GM19328 (cell line): Measurements from ENCODE around the gene TICAM1.
A peak's percentile ranks its signal among the peaks of the same experiment; 100 is the strongest.
"Not testable (repeated sequence)": the region's sequence is repeated elsewhere in the genome, so short reads cannot be mapped to it uniquely, and the experiment has no call there.

ENCODE experiments used
- ATAC-seq: cut with Tn5 transposase; IDR thresholded peaks from one replicate; pipeline ENCODE4 v1.9.1; 2021; ENCODE audit warnings: mild to moderate bottlenecking, moderate library complexity; ENCODE audit not compliant: unreplicated experiment

Gene TICAM1

DNA sequence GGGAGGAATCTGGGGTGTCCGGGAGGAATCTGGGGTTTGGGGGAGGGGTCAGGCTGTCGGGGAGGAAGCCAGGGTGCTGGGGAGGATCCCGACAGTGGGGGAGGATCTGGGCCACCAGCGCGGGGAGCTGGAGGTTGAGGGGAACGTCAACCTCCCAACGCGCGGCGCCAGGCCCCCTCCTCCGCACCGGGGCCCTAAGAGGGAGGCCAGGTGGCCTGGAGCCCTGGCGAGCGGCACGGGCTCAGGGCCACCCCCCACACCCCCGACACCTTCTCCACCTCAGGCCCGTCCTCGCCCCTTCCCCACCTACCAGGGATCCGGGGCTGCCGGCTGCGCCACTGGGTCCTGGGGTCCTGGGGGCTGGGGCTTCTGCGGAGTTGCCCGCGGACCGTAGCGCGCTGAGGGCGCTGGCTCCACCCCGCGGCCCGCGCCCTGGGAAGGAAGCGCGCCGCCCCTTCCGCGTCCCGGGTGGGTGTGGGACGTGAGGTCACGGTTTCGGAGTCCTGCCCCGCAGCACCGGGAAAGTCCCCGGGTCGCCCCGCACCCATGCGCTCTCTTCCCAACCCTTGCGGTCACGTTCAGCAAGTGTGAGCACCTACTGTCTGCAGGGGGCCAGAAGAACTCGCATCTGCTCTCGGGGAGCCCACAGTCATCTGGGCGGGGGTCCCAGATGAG lies at the start of gene TICAM1:
Gene TICAM1 (minus strand): TSS at position 409 of the 675 bp plus-strand sequence. CDS start 13,335 bp downstream, outside the sequence.
- peak; percentile 66 for ATAC-seq

DNA sequence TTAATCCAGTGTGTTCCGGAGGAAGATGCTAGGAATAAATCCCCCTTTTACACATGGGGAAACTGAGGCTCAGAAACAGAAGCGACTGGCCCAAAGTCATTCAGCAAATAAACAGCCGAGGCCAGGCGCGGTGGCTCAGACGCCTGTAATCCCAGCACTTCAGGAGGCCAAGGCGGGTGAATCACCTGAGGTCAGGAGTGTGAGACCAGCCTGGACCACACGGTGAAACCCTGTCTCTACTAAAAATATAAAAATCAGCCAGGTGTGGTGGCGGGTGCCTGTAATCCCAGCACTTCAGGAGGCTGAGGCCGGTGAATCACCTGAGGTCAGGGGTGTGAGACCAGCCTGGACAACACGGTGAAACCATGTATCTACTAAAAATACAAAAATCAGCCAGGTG lies 47.5 kb upstream of the TICAM1 start:
- no peak for ATAC-seq

DNA sequence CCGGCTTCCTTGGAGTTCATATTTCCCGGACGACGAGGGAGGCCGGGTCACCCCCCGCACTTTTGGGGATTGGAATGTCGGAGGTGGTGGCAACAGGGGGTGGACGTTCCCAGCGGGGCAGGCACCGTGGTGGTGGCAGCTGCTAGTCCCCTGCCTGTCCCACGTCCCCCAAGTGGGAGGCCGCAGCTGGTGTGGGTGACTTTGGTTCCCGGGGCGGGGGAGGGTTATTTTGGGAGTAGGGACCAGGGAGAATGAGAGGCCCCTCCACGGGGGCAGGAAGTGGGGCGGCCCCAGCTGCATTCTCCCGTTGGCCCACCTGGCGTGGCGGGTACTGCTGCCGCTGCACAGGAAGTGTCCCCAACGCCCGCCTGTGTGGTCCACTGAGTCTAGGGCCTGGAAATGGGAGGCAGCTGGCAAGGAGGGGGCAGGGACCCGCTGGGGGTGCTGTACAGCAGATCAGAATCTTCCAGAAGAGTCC lies 47.0 kb upstream of the TICAM1 start:
- no peak for ATAC-seq

DNA sequence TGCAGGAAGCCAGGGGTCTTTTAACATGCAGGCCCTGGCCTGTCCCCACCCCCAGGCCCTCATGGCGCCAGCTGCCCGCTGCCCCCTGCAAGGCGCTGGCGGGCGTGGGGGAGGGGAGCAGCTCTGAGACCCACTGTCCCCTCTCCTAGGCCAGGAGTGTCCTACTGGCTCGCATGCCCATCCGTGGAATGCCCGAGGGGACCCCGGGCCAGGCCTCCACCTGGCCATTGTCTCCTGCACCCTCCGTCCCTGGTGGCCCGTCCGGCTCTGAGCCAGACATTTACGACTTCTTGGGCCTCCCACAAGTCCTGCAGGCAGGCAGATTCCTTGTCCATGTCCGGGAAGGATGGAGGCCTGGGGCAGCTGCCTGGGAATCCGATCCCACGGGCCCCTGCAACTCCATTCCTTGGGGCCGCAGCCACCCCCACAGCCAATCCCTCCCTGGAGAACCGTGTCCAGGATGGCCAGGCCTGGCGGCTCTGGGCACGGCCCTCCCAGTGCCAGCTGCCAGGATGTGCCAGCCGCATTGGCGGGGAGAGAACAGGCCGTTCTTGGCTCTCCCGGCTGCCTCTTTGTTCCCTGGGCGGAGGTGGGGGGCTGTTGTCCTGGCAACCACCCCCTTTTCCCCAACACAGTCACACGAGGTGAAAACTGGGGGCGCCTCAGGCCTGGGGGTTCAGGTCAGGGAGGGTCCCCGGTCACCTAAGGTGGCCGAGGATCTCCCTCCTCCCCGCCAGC lies 46.4 kb upstream of the TICAM1 start:
- no peak for ATAC-seq

DNA sequence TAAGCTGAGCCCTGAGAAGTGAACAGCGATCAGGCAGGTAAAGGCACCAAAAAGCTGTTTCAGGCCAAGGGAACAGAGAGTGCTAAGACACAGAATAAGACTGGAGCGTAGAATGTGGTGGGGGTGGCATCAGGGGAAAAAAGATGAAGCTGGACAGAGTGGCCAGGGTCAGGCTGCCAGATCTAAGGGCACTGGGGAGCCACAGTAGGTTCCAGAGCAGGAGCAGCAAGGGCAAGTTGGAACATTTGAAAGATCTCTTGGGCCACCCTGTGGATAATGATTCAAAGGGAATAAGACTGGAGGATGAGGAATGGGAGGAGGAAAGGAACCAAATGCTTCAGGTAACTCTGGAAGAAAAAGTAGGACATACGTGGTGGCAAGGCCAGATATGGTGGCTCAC lies 42.4 kb upstream of the TICAM1 start:
- no peak for ATAC-seq

DNA sequence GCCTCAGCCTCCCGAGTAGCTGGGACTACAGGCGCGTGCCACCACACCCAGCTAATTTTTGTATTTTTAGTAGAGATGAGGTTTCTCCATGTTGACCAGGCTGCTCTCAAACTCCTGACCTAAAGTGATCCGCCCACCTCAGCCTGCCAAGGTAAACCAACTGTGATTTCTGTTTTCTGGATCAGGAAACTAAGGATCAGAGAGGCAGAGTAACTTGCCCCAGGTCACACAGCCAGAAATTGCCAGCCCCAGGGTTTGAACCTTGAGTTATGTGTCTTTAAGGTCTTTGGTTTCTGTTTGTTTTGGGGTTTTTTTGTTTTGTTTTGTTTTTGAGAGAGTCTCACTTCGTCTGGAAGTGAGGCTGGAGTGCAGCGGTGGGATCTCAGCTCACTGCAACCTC lies 40.2 kb upstream of the TICAM1 start:
- no peak for ATAC-seq

DNA sequence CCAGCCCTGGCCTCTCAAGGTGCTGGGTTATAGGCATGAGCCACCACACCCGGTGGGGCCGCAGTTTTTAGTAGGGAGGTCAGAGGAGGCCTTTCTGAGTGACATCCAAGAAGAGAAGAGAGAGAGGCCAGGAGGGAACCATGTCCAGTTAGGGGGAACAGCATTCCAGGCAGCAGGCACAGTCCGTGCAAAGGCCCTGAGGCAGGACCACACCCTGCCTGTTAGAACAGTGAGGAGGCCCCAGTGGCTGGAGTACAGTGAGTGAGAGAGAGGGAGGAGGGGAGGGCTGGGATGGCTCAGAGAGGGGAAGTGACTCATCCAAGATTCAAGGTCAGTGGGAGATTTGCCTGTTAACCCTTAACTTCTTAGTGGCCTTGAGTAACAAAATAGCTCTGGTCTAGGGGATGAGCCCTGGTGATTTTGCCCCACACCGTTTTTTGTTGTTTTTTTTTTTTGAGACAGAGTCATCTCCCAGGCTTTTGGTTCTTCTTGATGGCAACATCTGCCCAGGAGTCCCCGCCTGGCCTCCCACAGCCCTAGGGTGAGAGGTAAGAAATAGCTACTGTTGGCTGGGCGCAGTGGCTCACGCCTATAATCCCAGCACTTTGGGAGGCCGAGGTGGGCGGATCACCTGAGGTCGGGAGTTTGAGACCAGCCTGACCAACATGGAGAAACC lies 38.7 kb upstream of the TICAM1 start:
- ATAC-seq, result no peak

DNA sequence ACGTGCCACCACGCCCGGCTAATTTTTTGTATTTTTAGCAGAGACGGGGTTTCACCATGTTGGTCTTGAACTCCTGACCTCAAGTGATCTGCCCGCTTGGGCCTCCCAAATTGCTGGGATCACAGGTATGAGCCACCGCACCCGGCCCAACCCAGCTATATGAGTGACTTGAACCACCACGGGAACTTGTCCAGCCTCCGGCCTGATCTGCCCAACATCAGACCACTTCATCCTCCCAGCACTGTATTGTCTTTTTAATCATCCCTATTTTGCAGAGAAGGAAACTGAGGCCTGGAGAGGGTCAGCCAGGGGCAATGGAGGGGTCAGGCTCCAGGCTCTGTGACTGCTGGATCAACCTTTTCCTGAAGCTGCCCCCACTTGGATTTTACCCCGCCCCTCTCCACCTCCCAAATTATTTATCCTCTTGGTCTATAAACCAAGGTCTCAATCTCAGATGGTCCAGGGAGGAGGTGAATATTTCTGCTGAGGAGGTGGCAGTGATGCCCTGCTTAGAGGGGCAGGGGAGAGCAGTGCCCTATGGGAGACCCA lies 36.8 kb upstream of the TICAM1 start:
- no peak for ATAC-seq

DNA sequence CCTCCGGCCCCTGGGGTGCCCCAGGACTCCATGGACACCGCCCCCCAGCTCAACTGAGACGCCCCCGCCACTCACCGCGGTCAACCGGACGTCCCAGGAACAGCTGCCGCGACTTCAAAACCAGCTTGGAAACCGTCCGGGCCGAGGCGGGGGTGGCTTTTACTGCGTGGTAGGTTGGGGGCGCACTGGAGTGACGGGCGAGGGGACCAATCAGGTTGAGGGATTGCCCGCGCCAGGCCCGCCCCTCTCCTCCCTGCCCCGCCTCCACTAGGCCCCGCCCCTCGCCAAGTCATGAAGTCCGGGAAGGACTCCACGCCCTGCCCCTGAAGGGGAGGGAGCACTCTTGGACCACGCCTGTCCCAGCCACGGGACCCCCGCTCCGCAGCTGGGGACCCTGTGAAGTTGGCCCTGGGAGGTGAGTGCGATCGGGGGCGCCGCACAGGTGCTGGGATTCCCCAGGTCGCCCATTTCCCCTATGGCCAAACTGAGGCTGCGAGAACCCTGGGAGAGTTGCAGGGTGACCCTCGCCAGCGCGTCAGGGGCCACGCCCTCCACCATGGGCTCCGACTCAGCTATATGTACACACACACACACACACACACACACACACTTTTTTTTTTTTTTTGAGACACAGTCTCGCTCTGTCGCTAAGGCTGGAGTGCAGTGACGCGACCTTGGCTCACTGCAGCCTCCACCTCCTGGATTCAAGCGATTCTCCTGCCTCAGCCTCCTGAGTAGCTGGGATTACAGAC lies 36.2 kb upstream of the TICAM1 start, which contains the start of gene PLIN3:
Gene PLIN3 (minus strand): TSS at position 134 of the 752 bp plus-strand sequence. CDS start 6,273 bp downstream, outside the sequence.
- peak; percentile 59 for ATAC-seq

DNA sequence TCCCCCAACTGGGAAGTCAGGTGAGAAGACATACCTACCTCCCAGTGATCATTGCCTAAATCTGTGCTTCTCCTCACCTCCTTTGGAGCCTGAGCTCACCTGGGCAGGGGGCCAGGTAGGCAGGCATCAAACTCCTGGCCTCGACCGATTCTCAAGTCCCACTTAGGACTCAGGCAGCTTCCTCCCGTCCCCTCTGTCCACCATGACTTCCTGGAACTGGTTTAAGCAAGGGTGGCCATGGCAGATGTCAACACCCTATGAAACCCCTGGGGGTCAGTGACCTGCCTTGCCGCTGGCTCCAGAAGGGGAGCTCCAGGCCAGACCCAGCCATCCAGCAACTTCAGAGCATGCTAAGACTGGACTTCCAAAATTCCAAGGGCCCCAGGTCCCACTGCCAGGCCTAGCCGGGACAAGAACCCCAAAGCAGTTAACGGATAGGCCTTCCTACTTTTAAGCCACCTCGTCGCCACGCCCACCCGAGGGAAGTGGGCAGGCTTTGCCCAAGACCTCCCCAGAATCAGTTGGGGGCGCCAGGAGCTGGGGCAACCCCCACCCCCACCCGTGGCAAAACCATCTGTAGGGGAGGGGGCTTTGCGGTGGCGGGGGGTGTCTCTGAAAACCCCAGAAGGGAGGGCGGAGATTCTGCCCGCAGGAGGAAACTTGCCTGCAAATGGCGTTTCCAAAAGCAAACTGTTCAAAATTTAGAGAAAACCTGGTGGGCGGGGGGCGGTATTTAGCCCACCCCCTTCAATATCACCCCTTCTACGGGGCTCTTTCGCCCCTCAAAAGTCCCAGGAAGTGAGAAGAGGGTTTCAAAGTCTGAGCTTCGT lies 35.3 kb upstream of the TICAM1 start:
- ATAC-seq, result no peak

DNA sequence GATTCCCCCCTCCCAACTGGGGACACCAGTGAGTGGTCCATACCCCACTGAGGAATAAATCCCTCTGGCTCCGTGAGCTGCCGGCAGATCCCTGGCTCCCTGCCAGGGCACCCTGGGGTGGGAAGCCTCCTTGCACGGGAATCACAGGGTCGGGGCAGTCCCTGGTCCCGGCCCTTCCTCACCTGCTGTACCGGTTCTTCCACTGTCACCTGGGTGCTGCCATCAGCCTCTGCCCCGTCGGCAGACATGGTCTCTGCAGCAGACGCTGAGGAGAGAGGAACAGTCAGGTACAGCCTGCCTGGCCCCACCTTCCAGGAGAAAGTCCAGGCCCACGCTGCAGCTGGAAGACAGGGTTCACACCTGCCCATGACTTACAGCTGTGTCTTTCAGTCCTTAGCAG lies 29.6 kb upstream of the TICAM1 start:
- no peak for ATAC-seq

DNA sequence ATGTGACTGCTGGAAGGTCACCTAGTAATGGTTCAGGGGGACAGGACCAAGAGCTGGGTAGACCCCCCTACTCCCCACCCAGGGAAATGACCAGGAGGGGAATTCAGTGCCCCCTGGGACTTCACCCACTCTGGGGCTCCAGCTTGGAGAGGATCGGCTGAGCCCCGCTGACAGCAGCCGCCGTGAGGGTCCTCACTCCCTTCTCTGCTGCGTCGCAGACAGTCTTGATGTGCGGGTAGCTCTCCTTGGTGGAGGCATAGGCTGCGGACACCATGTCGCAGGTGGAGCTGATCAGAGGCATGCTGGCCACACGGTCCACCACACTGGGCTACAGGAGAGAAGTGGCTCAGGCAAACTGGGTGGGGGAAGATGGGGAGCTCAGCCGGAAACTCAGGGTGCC lies 28.2 kb upstream of the TICAM1 start:
- ATAC-seq, result no peak

DNA sequence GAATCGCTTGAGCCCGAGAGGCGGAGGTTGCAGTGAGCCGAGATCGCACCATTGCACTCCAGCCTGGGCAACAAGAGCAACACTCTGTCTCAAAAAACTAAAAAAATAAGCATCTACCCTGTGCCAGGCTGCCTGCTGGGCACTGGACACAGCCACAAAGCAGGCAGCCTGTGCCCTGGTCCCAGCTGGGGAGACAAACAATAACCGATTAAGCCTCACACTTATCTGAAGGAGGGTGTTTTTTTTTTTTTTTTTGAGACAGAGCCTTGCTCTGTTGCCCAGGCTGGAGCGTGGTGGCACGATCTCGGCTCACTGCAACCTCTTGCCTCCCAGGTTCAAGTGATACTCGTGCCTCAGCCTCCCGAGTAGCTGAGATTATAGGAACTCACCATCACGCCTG lies 25.0 kb upstream of the TICAM1 start:
- ATAC-seq, result not testable (repeated sequence)

DNA sequence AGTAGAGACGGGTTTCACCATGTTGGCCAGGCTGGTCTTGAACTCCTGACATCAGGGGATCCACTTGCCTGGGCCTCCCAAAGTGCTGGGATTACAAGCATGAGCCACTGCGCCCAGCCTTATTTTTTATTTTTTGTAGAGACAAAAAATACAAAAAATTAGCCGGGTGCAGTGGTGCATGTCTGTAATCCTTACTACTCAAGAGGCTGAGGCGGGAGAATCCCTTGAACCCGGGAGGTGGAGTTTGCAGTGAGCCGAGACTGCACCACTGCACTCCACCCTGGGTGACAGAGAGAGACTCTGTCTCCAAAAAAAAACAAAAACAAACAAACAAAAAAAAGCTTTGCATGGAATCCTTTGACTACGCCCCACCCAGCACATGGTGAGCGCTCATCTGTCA lies 22.0 kb upstream of the TICAM1 start:
- ATAC-seq, result not testable (repeated sequence)

DNA sequence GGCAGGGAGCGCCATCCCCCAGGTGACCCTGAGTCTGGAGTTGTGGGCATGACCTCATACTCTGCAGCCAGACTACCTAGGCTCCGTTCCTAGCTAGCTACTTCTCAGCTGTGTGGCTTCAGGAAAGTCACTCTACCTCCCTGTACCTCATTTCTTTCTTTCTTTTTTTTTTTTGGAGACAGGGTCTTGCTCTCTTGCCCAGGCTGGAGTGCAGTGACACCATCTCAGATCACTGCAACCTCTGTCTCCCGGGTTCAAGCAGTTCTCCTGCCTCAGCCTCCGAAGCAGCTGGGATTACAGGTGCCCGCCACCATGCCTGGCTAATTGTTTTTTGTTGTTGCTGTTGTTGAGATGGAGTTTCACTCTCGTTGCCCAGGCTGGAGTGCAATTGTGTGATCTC lies 21.0 kb upstream of the TICAM1 start:
- no peak for ATAC-seq

DNA sequence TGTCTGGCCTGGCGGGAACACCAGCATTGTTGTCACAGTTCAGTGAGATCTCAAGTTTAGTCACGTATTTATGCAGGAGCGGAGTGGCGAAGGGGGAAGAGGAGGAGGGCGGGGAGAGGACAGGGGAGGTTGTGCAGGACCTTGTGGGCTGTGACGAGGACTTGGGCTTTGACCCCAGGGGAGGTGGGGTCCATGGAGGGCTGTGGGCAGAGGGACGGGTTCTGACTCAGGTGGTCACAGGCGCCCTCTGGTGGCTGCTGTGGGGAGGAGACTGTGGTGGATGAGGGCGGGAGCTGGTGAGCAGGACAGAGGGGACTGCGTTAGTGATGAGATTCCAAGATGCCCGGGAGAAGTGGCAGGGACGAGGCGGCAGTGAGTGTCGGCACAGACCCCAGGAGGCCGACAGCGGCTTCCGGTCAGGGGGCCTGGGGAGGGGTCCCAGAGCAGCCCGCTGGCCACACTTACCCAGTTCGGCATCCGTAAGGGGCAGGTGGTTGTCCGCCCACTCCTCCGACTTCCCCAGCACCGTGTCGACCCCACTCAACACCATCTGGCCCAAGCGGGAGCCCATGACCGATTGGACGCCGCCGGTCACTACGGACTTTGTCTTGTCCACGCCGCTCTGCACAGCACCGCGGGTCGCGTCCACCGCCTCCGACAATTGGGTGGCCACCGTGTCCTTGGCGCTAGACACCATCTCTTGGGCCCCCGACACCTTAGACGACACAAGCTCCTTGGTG lies 20.2 kb upstream of the TICAM1 start:
- no peak for ATAC-seq

DNA sequence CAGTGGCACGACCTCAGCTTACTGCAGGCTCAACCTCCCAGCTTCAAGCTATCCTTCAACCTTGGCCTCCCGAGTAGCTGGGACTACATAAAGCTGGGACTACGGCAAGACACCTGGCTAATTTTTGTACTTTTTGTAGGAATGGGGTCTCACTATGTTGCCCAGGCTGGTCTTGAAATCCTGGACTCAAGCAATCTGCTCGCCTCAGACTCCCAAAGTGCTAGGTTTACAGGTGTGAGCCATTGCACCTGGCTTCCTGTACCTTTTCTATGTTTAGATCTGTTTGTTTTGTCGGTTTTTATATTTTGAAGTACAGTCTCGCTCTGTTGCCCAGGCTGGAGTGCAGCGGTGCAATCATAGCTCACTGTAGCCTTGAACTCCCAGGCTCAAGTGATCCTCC lies 17.5 kb upstream of the TICAM1 start:
- no peak for ATAC-seq

DNA sequence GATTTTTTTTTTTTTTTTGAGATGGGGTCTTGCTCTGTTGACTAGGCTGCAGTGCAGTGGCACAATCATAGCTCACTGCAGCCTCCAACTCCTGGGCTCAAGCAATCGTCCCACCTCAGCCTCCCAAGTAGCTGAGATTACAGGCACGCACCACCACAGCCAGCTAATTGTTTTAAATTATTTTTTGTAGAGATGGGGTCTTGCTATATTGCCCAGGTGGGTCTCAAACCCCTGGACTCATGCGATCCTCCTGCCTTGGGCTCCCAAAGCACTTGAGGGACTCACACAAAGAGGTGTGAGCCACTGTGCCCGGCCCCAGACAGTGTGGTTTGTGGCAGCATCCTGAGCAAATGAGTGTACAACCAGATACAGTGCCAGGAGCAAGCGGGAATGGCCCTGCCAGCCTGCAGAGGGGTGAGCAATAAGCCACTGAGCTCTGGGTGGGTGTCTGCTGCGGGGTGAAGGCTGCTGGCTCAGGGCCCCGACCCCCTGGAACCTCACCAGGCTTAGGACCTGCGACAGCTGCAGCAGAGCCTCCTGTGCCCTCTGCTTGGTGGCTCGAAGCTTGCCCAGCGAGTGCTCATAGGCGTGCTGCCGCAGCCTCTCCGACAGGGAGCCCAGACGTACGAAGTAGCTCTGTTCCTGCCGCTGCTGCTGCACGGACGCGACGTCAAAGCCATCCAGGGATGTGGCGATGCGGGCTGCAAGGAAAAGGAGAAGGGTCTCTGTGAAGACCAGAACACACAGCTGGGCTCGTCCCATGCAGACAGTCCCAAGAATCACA lies 15.9 kb upstream of the TICAM1 start:
- no peak for ATAC-seq
